ENCODE measurements around the gene SERPINB5.

Gene SERPINB5

GRCh38 chr18:63479826-63480225 is 3.1 kb downstream of the SERPINB5 start:
- Histone ChIP-seq H3K4me2 (no peak overlapping the region), H3K36me3 (ENCODE audit: insufficient read depth) (no peaks in the 10 kb centered on the region), H3K9ac (no peak overlapping the region), H3K4me3 (IDR thresholded peaks at IDR 0.05; ENCODE audit: insufficient read depth, low read depth, low read length) (no peak overlapping the region), H3K27me3 (ENCODE audit: insufficient read depth, low read depth) (no peaks in the 10 kb centered on the region), H3K27ac (no peak overlapping the region), H3K4me1 (ENCODE audit: low read depth, poor library complexity, severe bottlenecking) (no peaks in the 10 kb centered on the region), H2AFZ (ENCODE audit: low read depth) (no peak overlapping the region), H4K20me1 (ENCODE audit: insufficient read depth) (no peaks in the 10 kb centered on the region), H3K79me2 (ENCODE audit: insufficient read depth, low read depth) (no peaks in the 10 kb centered on the region)
- no peak for TF ChIP-seq CTCF (conservative IDR thresholded peaks at IDR 0.05; ENCODE audit: low read depth, low read length)

GRCh38 chr18:63480476-63480875 is 3.7 kb downstream of the SERPINB5 start:
- Histone ChIP-seq H3K4me3 (IDR thresholded peaks at IDR 0.05; ENCODE audit: insufficient read depth, low read depth, low read length) (no peak overlapping the region), H2AFZ (ENCODE audit: low read depth) (no peak overlapping the region), H3K27ac (no peak overlapping the region), H3K27me3 (ENCODE audit: insufficient read depth, low read depth) (no peaks in the 10 kb centered on the region), H3K4me1 (ENCODE audit: low read depth, poor library complexity, severe bottlenecking) (no peaks in the 10 kb centered on the region), H4K20me1 (ENCODE audit: insufficient read depth) (no peaks in the 10 kb centered on the region), H3K79me2 (ENCODE audit: insufficient read depth, low read depth) (no peaks in the 10 kb centered on the region), H3K4me2 (no peak overlapping the region), H3K9ac (no peak overlapping the region), H3K36me3 (ENCODE audit: insufficient read depth) (no peaks in the 10 kb centered on the region)
- TF ChIP-seq CTCF (conservative IDR thresholded peaks at IDR 0.05; ENCODE audit: low read depth, low read length) = no peak

GRCh38 chr18:63480915-63481314 is 4.2 kb downstream of the SERPINB5 start:
- Histone ChIP-seq H3K4me3 (IDR thresholded peaks at IDR 0.05; ENCODE audit: insufficient read depth, low read depth, low read length) (no peak overlapping the region), H3K79me2 (ENCODE audit: insufficient read depth, low read depth) (no peaks in the 10 kb centered on the region), H3K4me2 (no peak overlapping the region), H3K27me3 (ENCODE audit: insufficient read depth, low read depth) (no peaks in the 10 kb centered on the region), H3K9ac (no peak overlapping the region), H4K20me1 (ENCODE audit: insufficient read depth) (no peaks in the 10 kb centered on the region), H3K36me3 (ENCODE audit: insufficient read depth) (no peaks in the 10 kb centered on the region), H3K27ac (no peak overlapping the region), H2AFZ (ENCODE audit: low read depth) (no peak overlapping the region), H3K4me1 (ENCODE audit: low read depth, poor library complexity, severe bottlenecking) (no peaks in the 10 kb centered on the region)
- TF ChIP-seq CTCF (conservative IDR thresholded peaks at IDR 0.05; ENCODE audit: low read depth, low read length) = no peak

GRCh38 chr18:63487676-63488075 is 10.9 kb downstream of the SERPINB5 start:
- H3K79me2 ChIP-seq (ENCODE audit: insufficient read depth, low read depth) = no peaks in the 10 kb centered on the region
- H3K4me2 ChIP-seq = no peak overlapping the region
- no peaks in the 10 kb centered on the region for H3K4me1 ChIP-seq (ENCODE audit: low read depth, poor library complexity, severe bottlenecking)
- H4K20me1 ChIP-seq (ENCODE audit: insufficient read depth) = no peaks in the 10 kb centered on the region
- H3K36me3 ChIP-seq (ENCODE audit: insufficient read depth) = no peaks in the 10 kb centered on the region
- no peaks in the 10 kb centered on the region for H3K27me3 ChIP-seq (ENCODE audit: insufficient read depth, low read depth)
- H3K27ac ChIP-seq = no peak overlapping the region
- TF ChIP-seq CTCF (conservative IDR thresholded peaks at IDR 0.05; ENCODE audit: low read depth, low read length) = no peak
- no peak overlapping the region for H2AFZ ChIP-seq (ENCODE audit: low read depth)
- H3K4me3 ChIP-seq (IDR thresholded peaks at IDR 0.05; ENCODE audit: insufficient read depth, low read depth, low read length) = no peak overlapping the region
- no peak overlapping the region for H3K9ac ChIP-seq
